Mammary epithelial cell (primary cell): ENCODE measurements around the gene DLX3.

Experiments
- EZH2 ChIP-seq: IDR thresholded peaks from 2 replicates; pipeline ENCODE4 v1.6.1; 2012; ENCODE audit warnings: low read length, inconsistent platforms, borderline replicate concordance
- TF ChIP-seq, protein P1 (sequence below), 2 donors: IDR thresholded peaks in 1 of 2; conservative IDR thresholded peaks in 1 of 2; 2 replicates each; pipeline ENCODE4 v1.5.1; 2011 to 2012; ENCODE audit warnings: inconsistent platforms in 2 of 2, low read length in 2 of 2, mild to moderate bottlenecking in 2 of 2, control low read depth in 1 of 2, low read depth in 1 of 2; ENCODE audit not compliant: insufficient read depth in 1 of 2; ENCODE audit errors: extremely low read depth in 1 of 2

GRCh38 chr17:49966767-49967166 is 28.3 kb downstream of the DLX3 start:
- TF ChIP-seq EZH2: no peak
- TF ChIP-seq, protein P1, sequence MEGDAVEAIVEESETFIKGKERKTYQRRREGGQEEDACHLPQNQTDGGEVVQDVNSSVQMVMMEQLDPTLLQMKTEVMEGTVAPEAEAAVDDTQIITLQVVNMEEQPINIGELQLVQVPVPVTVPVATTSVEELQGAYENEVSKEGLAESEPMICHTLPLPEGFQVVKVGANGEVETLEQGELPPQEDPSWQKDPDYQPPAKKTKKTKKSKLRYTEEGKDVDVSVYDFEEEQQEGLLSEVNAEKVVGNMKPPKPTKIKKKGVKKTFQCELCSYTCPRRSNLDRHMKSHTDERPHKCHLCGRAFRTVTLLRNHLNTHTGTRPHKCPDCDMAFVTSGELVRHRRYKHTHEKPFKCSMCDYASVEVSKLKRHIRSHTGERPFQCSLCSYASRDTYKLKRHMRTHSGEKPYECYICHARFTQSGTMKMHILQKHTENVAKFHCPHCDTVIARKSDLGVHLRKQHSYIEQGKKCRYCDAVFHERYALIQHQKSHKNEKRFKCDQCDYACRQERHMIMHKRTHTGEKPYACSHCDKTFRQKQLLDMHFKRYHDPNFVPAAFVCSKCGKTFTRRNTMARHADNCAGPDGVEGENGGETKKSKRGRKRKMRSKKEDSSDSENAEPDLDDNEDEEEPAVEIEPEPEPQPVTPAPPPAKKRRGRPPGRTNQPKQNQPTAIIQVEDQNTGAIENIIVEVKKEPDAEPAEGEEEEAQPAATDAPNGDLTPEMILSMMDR (conservative IDR thresholded peaks at IDR 0.05 in 1 of 2, IDR thresholded peaks at IDR 0.05 in 1 of 2; ENCODE audit: extremely low read depth in 1 of 2, insufficient read depth in 1 of 2, low read depth in 1 of 2, low read length in 2 of 2): no peak
